ENCODE data around the gene WARS2. TPM values are rescaled to one million over a fixed set of nuclear protein-coding genes. Genes with fewer than 3 reads are reported as not detected.
"Not testable (repeated sequence)": the region's sequence is repeated elsewhere in the genome, so short reads cannot be mapped to it uniquely, and the experiment has no call there.

Gene WARS2
- total RNA-seq, 1 donor from 2014 or later: 13.5 TPM

GRCh38 chr1:119184972-119185371 is 44.5 kb upstream of the WARS2 start:
- Histone ChIP-seq H3K27me3 (no peaks in the 10 kb centered on the region), H3K9me3 (ENCODE audit: low read depth) (no peaks in the 10 kb centered on the region), H3K9ac (no peak overlapping the region), H3K4me1 (no peaks in the 10 kb centered on the region), H3K79me2 (ENCODE audit: low read depth) (no peaks in the 10 kb centered on the region), H3K36me3 (no peaks in the 10 kb centered on the region), H3K27ac (no peak overlapping the region), H4K20me1 (ENCODE audit: low read depth) (no peaks in the 10 kb centered on the region), H3K4me2 (no peak overlapping the region), H3K4me3 (no peak overlapping the region), H2AFZ (replicated peaks) (no peak overlapping the region), H3F3A (ENCODE audit: low read depth) (no peaks in the 10 kb centered on the region)
- no peak for TF ChIP-seq EZH2 (IDR thresholded peaks at IDR 0.05)
- TF ChIP-seq EZH2phosphoT487 (IDR thresholded peaks at IDR 0.05): no peak
- no peak for TF ChIP-seq CTCF (IDR thresholded peaks at IDR 0.05)
- H3K4me3 Mint-ChIP-seq: no peak overlapping the region
- no peak overlapping the region for H3K27ac Mint-ChIP-seq
- no peaks in the 10 kb centered on the region for H3K4me1 Mint-ChIP-seq
- peaks cover 2% of the 10 kb centered on the region for H3K9me3 Mint-ChIP-seq
- peaks cover 2% of the 10 kb centered on the region for H3K27me3 Mint-ChIP-seq (ENCODE audit: insufficient read depth, low read depth)
- peaks cover 6% of the 10 kb centered on the region for H3K36me3 Mint-ChIP-seq
- no peak for DNase-seq (ENCODE audit: low spot score)

- Histone ChIP-seq H3K4me2 (no peak overlapping the region), H3K9ac (no peak overlapping the region), H3K27ac (no peak overlapping the region), H3K36me3 (no peaks in the 10 kb centered on the region), H2AFZ (replicated peaks) (no peak overlapping the region), H3K27me3 (no peaks in the 10 kb centered on the region), H3K79me2 (ENCODE audit: low read depth) (no peaks in the 10 kb centered on the region), H4K20me1 (ENCODE audit: low read depth) (no peaks in the 10 kb centered on the region), H3K9me3 (ENCODE audit: low read depth) (no peaks in the 10 kb centered on the region), H3K4me1 (no peaks in the 10 kb centered on the region), H3F3A (ENCODE audit: low read depth) (no peaks in the 10 kb centered on the region), H3K4me3 (no peak overlapping the region)
- Mint-ChIP-seq H3K4me3 (no peak overlapping the region), H3K9me3 (peaks cover 3% of the 10 kb centered on the region), H3K27ac (no peak overlapping the region), H3K36me3 (peaks cover 11% of the 10 kb centered on the region), H3K4me1 (no peaks in the 10 kb centered on the region), H3K27me3 (ENCODE audit: insufficient read depth, low read depth) (peaks cover 2% of the 10 kb centered on the region)
- TF ChIP-seq CTCF (IDR thresholded peaks at IDR 0.05) (no peak), EZH2 (IDR thresholded peaks at IDR 0.05) (no peak), EZH2phosphoT487 (IDR thresholded peaks at IDR 0.05) (no peak)
- DNase-seq (ENCODE audit: low spot score): no peak
These were observed 40.8 kb upstream of the WARS2 start for GRCh38 chr1:119181218-119181617.

- H2AFZ ChIP-seq (replicated peaks): no peak overlapping the region
- H3K4me1 ChIP-seq: no peaks in the 10 kb centered on the region
- H3K4me3 ChIP-seq: no peak overlapping the region
- H3K27ac ChIP-seq: no peak overlapping the region
- no peaks in the 10 kb centered on the region for H3K27me3 ChIP-seq
- H3K4me1 Mint-ChIP-seq: peaks cover 8% of the 10 kb centered on the region
- H3K9ac ChIP-seq: no peak overlapping the region
- H4K20me1 ChIP-seq (ENCODE audit: low read depth): no peaks in the 10 kb centered on the region
- peaks cover 4% of the 10 kb centered on the region for H3K27me3 Mint-ChIP-seq (ENCODE audit: insufficient read depth, low read depth)
- no peak overlapping the region for H3K4me2 ChIP-seq
- TF ChIP-seq EZH2phosphoT487 (IDR thresholded peaks at IDR 0.05) (no peak), CTCF (IDR thresholded peaks at IDR 0.05) (no peak), EZH2 (IDR thresholded peaks at IDR 0.05) (no peak)
- no peaks in the 10 kb centered on the region for H3F3A ChIP-seq (ENCODE audit: low read depth)
- H3K9me3 Mint-ChIP-seq: peaks cover 3% of the 10 kb centered on the region
- DNase-seq (ENCODE audit: low spot score): no peak
- H3K9me3 ChIP-seq (ENCODE audit: low read depth): no peaks in the 10 kb centered on the region
- peaks cover 11% of the 10 kb centered on the region for H3K36me3 Mint-ChIP-seq
- H3K27ac Mint-ChIP-seq: no peak overlapping the region
- no peaks in the 10 kb centered on the region for H3K79me2 ChIP-seq (ENCODE audit: low read depth)
- no peaks in the 10 kb centered on the region for H3K36me3 ChIP-seq
- no peak overlapping the region for H3K4me3 Mint-ChIP-seq
These were observed 38.6 kb upstream of the WARS2 start for GRCh38 chr1:119179051-119179450.

GRCh38 chr1:119172927-119173326 is 32.5 kb upstream of the WARS2 start:
- H3K27me3 ChIP-seq; H3K4me1 Mint-ChIP-seq; H3F3A ChIP-seq (ENCODE audit: low read depth); H3K36me3 ChIP-seq; H3K79me2 ChIP-seq (ENCODE audit: low read depth); H3K4me3 Mint-ChIP-seq; H4K20me1 ChIP-seq (ENCODE audit: low read depth); H3K9me3 Mint-ChIP-seq; DNase-seq (ENCODE audit: low spot score); H3K27me3 Mint-ChIP-seq (ENCODE audit: insufficient read depth, low read depth); H3K4me1 ChIP-seq; H3K27ac ChIP-seq; H3K27ac Mint-ChIP-seq; H3K4me3 ChIP-seq; H2AFZ ChIP-seq (replicated peaks); H3K9ac ChIP-seq; H3K9me3 ChIP-seq (ENCODE audit: low read depth); H3K4me2 ChIP-seq: not testable (repeated sequence)
- peaks cover 24% of the 10 kb centered on the region for H3K36me3 Mint-ChIP-seq

GRCh38 chr1:119171381-119172010 is 31.0 kb upstream of the WARS2 start:
- H3F3A ChIP-seq (ENCODE audit: low read depth); H2AFZ ChIP-seq (replicated peaks); H4K20me1 ChIP-seq (ENCODE audit: low read depth); H3K4me3 ChIP-seq; H3K27me3 ChIP-seq; H3K4me3 Mint-ChIP-seq; H3K79me2 ChIP-seq (ENCODE audit: low read depth); H3K4me1 Mint-ChIP-seq; H3K9me3 ChIP-seq (ENCODE audit: low read depth); DNase-seq (ENCODE audit: low spot score); H3K9ac ChIP-seq; H3K27ac ChIP-seq; H3K4me1 ChIP-seq; H3K4me2 ChIP-seq; H3K27me3 Mint-ChIP-seq (ENCODE audit: insufficient read depth, low read depth); H3K36me3 ChIP-seq; H3K27ac Mint-ChIP-seq: not testable (repeated sequence)
- peaks cover 27% of the 10 kb centered on the region for H3K36me3 Mint-ChIP-seq
- H3K9me3 Mint-ChIP-seq: peaks cover 12% of the 10 kb centered on the region

Measured in neural progenitor cell (in vitro differentiated cells).